Measurements from ENCODE around the gene SORCS3.

The SORCS3 gene

DNA sequence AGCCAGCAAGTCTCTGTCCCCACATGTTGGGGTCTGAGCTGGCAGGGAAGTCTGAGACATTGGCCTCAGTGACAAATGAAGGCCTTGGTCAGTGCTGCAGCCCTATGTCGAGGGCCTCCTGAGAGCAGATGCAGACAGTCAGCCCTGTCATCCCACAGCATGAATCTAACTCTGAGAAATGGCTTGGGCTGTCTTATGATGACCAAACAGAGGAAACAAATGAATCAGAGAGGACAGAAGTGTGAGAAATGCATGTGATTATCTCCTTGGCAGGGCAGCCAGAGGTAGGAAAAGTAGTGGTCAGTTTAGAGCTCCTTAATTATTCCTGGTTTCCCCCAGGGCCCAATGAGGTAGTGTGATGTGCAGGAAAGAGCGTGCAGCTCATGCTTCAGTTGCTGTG lies 287.6 kb downstream of the SORCS3 start:
- DNase-seq (ENCODE audit: low read depth), result no peak
- no peak overlapping the region for H3K4me3 ChIP-seq (replicated peaks; ENCODE audit: low read depth, low read length)
- TF ChIP-seq CTCF (IDR thresholded peaks at IDR 0.05; ENCODE audit: low read length, missing control alignments), result no peak

GRCh38 chr10:104931612-104932134 lies 290.6 kb downstream of the SORCS3 start:
- H3K4me3 ChIP-seq (replicated peaks; ENCODE audit: low read depth, low read length), result no peak overlapping the region
- TF ChIP-seq CTCF (IDR thresholded peaks at IDR 0.05; ENCODE audit: low read length, missing control alignments), result no peak
- DNase-seq (ENCODE audit: low read depth), result no peak

DNA sequence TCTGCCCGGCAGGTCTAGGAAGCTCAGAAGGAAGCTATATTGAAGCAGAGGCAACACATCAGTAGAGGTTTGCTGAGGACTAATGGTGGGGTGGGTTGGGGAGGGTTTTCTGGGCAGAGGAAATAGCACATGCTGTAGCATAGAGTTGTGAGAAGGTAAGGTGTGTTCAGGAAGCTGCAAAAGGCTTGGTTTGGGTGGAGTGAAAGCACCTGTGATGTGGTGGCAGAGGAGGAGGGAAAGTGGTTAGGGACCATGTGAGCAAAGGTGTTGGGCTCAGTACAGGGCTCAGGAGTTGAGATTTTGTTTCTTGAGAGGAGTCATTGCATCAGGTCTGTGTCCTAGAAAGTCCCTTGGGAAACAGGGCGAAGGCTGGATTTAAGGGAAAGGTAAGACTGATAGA lies 294.6 kb downstream of the SORCS3 start:
- no peak overlapping the region for H3K4me3 ChIP-seq (replicated peaks; ENCODE audit: low read depth, low read length)
- no peak for TF ChIP-seq CTCF (IDR thresholded peaks at IDR 0.05; ENCODE audit: low read length, missing control alignments)
- no peak for DNase-seq (ENCODE audit: low read depth)

- peak; percentile 36 for DNase-seq (ENCODE audit: low read depth)
- no peak overlapping the region for H3K4me3 ChIP-seq (replicated peaks; ENCODE audit: low read depth, low read length)
- TF ChIP-seq CTCF (IDR thresholded peaks at IDR 0.05; ENCODE audit: low read length, missing control alignments), result no peak
Measured at GRCh38 chr10:104937567-104937966, 296.5 kb downstream of the SORCS3 start.

- no peak overlapping the region for H3K4me3 ChIP-seq (replicated peaks; ENCODE audit: low read depth, low read length)
- DNase-seq (ENCODE audit: low read depth), result no peak
- TF ChIP-seq CTCF (IDR thresholded peaks at IDR 0.05; ENCODE audit: low read length, missing control alignments), result no peak
Measured at GRCh38 chr10:104938031-104938430, 296.9 kb downstream of the SORCS3 start.

GRCh38 chr10:104941662-104942061 lies 300.6 kb downstream of the SORCS3 start:
- no peak overlapping the region for H3K4me3 ChIP-seq (replicated peaks; ENCODE audit: low read depth, low read length)
- no peak for TF ChIP-seq CTCF (IDR thresholded peaks at IDR 0.05; ENCODE audit: low read length, missing control alignments)
- DNase-seq (ENCODE audit: low read depth), result no peak

DNA sequence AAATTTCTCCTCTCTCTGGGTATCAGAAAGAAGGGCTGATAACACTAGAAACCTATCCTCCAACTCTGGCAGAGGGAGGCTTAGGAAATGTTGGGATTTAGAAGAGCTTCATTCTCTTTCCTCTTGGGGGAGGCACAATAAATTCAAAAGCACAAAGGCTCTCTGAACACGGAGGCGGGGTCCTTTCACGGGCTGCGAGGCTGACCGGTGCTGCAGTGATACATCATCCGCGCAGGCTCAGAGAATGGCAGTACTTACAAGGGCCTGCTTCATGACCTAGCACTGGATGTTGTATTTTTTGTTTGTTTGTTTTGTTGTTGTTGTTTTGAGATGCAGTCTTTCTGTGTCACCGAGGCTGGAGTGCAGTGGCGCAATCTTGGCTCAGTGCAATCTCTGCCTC lies 306.2 kb downstream of the SORCS3 start:
- DNase-seq (ENCODE audit: low read depth), result no peak
- no peak overlapping the region for H3K4me3 ChIP-seq (replicated peaks; ENCODE audit: low read depth, low read length)
- no peak for TF ChIP-seq CTCF (IDR thresholded peaks at IDR 0.05; ENCODE audit: low read length, missing control alignments)
